ENCODE measurements around the gene EIF4EBP3.

DNA sequence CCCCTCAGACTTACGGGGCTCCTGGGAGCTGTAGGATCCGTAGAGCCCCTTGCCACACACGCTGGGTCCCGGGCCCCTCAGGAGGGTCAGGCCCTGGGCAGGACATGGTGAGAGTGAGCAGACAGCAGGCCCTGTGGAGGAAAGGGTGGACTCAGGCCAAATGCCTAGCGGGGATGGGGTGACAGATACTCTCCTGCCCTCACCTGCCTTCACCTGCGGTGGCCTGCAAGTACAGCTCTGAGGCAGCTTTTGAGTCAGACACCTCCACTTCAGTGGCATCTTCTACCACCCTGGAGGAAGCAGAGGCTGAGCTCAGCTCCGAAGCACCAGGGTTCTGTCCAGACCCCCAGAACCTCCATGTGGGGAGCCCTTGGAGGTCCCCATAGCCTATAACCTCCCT lies 43.4 kb downstream of the EIF4EBP3 start:
- TF ChIP-seq POLR2A (IDR thresholded peaks at IDR 0.05): no peak
- TF ChIP-seq, protein P1, sequence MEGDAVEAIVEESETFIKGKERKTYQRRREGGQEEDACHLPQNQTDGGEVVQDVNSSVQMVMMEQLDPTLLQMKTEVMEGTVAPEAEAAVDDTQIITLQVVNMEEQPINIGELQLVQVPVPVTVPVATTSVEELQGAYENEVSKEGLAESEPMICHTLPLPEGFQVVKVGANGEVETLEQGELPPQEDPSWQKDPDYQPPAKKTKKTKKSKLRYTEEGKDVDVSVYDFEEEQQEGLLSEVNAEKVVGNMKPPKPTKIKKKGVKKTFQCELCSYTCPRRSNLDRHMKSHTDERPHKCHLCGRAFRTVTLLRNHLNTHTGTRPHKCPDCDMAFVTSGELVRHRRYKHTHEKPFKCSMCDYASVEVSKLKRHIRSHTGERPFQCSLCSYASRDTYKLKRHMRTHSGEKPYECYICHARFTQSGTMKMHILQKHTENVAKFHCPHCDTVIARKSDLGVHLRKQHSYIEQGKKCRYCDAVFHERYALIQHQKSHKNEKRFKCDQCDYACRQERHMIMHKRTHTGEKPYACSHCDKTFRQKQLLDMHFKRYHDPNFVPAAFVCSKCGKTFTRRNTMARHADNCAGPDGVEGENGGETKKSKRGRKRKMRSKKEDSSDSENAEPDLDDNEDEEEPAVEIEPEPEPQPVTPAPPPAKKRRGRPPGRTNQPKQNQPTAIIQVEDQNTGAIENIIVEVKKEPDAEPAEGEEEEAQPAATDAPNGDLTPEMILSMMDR (IDR thresholded peaks at IDR 0.05): no peak

All from vagina (tissue), 2 donors.